GM19395 (cell line): Measurements from ENCODE around the gene AEBP2.

Experiments
- ATAC-seq: cut with Tn5 transposase; IDR thresholded peaks from one replicate; pipeline ENCODE4 v1.9.1; 2021; ENCODE audit warnings: mild to moderate bottlenecking, moderate library complexity; ENCODE audit not compliant: unreplicated experiment

AEBP2 gene

DNA sequence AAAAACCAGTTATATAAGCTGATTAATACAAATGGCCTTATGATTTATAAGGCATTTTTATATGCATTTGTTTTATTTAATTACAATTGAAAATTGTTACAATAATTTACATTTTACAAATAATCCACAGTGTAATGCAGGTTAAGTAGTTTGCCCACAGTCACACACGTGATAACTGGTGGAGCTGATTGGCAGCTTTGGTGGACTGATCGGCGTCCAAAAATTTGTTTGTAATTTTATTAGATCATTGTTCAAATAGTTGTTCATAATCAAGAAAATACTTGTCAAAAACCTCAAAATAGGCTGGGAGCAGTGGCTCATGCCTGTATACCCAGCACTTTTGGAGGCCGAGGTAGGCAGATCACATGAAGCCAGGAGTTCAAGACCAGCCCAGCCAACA lies 59.7 kb downstream of the AEBP2 start:
- no peak for ATAC-seq

DNA sequence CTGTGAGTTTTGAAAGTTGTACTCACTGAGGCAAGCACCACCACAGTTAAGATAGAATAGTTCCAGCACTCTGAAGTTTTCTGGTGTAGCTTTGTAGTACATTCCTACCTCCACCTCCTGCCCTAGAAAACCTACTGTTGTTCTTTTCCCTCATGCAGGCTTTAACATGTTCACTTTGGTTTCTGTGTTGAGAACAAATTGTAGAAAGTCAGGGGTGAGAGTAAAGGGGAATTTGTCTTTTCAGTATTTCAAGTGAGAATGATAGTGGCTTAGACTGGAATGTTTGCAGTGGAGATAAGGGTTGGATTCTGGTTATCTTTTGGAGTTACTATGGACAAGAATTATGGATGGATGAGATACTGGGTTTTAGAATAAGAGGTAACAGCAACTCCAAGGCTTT lies 67.2 kb downstream of the AEBP2 start:
- ATAC-seq: no peak

DNA sequence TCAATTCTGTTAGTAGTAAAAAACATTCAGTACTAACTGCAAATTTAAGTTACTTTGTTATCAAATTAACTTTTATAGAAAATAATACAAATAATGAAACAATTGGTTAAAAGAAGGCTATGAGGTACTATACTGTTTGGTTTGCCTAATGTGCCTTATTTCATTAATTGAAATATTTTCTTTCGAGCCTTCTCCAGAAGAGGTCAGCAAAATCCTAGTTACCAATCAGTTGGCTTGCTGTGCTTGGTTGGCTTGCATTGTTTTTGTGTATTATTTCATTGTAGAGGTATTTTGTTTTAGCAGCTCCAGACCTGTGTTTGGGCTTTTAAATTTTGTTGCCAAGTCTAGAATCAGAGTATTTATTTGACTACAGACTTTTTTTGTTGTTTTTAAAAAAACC lies 68.5 kb downstream of the AEBP2 start:
- ATAC-seq: no peak

DNA sequence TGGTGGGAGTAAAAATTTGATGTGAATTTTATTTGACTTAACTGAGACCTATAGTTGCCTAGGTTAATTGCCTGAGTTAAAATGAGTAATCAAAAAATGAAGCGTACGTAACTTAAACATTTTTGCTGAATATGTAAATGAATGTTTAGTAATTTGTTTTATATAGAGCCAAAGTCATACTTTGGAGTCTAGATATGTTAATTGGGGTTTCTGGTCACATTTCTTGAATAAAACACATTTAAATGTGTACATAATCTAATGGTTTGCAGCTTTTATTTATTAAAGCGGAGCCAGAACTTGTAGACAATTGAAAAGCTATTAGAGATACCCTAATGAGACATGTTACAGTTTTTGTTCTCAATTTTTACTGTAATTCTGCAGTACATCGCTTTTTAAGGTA lies 71.2 kb downstream of the AEBP2 start:
- no peak for ATAC-seq

DNA sequence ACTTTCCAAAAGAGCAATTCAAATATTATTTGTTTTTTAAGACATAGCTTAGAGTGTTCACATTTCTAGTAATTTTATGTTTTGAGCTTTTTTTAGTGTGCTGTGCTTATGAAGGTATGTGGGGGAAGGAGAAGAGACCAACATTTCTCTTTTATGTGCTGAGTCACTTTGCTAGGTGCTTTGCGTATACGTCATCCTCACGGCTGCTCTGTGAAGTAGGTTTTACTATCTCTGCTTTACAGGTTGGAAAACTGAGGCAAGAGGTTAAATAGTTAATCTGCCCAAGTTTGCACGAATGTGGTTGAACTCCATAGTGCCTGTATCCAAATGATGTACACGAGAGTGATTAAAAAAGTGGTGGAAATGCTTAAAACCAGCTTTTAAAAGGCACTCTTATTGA lies 75.9 kb downstream of the AEBP2 start:
- no peak for ATAC-seq

DNA sequence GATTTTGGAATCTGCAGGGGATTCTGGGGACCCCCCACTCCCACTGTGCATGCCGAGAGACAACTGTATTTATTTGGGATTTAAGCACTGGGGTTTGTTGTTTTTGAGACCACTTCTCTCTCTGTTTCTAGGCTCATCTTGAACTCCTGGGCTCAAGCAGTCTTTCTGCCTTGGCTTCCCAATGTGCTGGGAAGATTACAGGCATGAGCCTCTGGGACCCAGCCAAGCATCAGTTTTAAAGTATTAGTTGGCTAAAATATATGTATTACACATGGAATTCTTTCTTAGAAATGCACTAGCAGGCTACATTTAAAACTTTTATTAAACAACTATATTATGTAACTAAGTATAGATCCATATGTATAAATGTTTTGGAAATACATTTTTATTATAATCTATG lies 78.3 kb downstream of the AEBP2 start:
- no peak for ATAC-seq

DNA sequence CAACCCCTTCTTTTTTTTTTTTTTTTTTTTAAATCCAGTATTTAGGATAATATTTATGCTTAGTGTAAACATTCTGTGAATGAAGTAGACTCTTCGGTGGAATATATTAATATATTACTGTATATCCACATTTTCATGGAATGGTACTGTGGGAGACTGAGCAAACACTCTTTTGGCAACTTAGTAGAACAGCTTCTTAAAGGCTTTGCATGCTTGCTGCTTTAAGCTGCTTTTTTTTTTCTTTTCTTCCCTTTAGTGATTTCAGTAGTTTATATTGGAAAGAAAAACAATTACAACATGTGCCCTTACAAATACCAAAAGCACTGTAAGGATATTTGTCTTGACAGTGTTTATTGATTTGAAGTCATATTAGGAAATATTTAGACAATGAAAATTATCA lies 78.9 kb downstream of the AEBP2 start:
- ATAC-seq: no peak

DNA sequence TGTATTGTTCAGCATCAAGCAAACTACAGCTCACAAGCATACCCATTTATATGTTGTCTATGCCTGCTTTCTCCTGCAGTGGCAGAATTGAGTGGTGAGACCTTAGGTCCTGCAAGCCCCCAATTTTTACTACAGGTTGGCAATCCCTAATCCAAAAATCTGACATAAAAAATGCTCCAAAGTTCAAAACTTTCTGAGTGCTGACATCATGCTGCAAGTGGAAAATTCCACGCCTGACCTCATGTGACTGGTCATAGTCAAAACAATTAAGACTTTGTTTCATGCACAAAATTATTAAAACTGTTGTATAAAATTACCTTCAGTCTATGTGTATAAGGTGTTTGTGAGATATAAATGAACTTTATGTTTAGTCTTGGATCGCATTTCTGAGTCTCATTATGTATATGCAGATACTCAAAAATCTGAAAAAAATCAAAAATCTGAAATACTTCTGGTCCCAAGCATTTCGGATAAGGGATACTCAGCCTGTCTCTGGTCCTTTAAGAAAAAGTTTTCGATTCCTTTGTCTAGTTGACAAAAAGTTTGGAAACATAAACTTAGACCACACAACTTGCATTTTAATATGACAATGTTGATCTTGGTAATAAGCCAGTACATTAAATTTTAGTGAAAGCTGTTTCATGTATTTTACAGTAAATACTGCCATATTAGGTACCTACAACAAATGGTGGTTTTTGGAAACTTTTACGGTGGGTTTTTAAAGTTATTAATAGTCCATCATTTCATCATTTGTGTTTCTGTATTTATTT lies 81.5 kb downstream of the AEBP2 start:
- ATAC-seq: no peak

DNA sequence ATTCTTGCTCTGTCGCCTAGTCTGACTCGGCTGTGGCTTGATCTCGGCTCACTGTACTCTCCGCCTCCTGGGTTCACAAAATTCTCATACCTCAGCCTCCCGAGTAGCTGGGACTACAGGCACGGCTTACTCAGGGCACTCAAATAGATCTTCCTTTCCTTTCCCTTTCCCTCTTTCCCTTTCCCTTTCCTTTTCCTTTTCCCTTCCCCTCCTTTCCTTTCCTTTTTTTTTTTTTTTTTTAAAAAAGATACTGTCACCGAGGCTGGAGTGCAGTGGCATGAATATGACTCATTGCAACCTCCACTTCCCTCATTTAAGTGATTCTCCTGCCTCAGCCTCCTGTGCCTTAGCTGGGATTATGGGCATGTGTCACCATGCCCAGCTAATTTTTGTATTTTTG lies 86.0 kb downstream of the AEBP2 start:
- no peak for ATAC-seq

DNA sequence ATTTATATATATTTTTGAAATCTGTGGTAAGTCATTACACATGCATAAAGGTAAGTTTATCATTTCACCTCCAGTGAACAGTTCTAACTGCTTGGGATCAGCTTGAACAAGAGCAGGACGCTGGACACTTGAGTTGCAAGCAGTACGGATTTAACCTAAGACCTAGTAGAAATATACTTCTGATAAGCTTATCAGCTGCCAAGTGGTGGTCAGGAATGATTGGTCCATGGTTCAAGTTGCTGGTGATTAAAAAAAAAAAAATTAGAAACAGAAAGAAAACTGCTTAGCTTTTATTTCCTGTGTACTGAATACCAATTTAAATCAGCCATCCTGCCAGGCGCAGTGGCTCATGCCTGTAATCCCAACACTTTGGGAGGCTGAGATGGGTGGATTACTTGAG lies 88.6 kb downstream of the AEBP2 start:
- ATAC-seq: no peak

DNA sequence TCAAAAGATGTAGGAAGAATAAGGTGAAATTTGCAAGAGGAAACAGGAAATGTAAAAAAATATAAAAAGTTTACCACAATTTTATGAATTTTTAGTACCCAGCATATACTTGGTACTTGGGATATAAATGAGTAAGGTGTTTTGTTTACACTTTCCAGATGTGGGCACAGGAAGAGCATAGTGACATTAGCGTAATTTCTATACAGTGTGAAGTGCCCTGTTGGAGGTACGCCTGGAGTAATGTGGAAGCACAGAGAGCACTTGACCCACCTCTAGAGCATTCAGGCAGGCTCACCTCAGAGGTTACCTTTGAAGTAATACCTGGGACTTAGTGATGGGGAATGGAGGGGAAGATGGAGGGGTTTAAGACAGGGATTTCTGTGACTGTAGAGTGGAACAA lies 89.5 kb downstream of the AEBP2 start:
- ATAC-seq: no peak

DNA sequence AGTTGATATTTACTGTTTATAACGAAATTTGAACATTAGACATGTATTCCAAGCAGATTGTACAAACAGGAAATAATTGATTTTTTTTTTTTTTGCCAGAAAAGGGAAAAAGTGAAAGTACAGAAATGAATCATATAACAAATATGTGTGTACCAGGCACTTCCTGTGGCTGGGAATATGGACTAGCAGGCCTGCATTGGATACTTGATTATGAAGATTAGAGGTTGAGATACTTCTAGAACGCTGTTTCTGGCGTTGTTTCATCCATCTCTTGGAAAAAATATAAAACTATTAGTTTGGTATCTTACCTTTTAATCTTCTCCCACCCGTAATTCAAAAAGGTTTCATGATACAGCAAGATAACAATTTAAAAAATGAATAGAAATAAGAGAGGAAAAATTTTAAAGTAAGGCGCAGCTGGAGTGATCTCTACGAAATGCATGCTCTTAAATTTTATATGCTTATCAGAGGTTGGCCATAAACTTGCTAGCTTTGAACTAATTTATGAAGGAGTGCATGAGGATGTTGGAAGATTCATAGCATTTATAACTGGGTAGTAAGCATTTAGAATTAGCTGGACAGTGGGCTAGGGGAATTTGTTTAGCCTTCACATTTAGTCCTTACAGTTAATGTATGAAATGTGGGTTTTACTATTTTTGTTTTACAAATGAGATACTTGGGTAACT lies 90.8 kb downstream of the AEBP2 start:
- no peak for ATAC-seq

DNA sequence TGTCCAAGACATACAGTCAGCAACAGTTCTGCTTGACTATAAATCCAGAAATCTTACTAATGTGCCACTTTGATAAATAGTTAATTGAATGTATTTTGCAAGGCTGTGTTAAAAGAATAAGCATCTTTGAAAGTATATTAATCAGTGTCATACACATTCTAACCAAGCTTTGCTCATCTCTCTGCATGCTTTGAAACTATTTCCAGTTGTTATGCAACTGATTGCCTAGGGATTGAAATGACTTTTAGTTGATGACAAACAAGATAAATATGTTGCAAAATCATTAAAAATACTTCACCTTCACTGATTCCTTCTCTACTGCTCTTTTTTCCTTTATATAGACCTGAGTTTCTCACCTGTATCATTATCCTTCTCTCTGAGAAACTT lies 91.3 kb downstream of the AEBP2 start:
- no peak for ATAC-seq

DNA sequence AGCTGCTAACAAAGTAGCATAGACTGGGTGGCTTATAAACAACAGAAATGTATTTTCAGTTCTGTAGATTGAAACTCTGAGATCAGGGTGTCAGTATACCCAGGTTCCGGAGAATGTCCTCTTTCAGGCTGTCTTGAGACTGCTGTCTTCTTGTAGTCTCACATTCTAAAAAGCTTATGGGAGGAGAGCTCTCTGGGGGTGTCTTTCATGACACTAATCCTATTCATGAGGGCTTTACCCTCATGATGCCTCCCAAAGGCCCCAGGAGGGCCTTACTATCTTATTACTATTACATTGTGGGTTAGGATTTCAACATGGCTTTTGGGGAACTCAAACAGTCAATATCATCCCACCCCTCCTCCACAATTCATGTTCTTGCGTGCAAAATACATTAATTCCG lies 94.3 kb downstream of the AEBP2 start:
- no peak for ATAC-seq

DNA sequence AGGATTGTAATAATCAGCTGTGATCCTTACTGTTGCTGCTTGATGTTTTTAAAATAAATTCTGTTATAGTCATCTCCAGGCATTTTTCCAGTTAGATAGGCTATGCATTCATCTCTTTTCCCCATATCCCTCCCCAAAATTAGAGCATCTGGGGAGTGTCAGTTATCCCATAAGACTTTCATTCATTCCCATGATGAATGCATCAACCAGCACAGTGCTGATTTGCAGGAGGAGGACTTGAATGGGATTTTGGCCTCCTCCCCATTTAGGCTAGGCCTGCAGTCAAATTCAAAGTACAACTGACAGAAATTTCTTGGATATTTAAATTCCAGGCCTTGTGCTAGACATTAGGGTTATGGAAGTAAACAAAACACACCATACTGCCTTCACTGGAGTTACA lies 99.8 kb downstream of the AEBP2 start:
- no peak for ATAC-seq

DNA sequence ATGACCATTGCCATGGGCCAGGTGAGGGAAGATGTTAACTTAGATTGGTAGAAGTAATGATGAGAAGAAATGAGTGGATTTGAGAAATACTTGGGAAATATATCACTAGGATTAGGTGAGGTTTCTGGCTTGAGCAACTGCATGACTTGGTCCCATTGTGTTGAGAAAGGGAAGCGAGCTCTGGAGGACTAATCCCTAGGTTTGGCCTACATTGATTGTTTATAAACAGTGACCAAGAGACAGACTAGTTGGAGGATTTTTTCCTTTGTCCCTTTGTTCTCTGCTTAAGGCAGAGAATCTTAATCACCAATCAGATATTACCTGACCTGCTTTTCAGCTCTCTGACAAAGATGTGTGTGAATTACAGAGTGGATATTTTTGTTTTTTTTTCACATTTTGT lies 100.5 kb downstream of the AEBP2 start:
- no peak for ATAC-seq

DNA sequence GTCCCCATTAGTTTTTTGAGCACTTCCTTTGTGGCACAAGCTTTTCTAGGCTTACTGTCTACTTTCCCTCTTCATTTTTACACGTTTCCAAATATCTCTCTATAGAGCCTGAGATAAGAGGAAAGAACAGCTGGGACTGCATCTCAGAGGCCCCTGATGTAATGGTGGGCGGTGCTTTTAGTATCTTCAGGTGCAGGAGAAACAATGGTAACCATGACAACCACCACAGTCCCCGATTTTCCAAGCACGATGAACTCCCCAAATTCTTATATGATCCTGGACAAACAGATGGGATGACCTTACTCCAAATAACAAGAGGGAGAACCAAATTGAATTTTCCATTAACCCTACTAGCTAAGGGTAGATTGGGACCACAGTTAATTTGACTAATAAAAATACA lies 103.3 kb downstream of the AEBP2 start:
- no peak for ATAC-seq

DNA sequence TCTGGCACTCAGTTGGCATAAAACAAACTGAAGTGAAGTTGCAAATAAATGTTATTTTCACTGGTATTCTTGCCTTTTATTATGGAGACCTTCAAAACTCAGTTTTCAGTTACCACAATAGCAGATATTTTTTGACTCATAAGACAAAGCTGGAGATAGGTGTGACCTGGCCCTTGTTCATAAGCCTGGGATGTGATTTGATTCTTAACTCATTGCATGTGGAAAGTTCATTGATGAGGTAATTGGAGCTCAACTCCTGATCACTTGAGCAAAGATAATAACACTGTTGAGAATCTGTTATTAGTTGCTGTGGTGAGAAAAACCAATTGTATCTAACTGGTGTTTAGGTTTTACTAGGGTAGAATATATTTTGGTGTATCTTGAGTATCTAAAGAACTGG lies 105.1 kb downstream of the AEBP2 start:
- no peak for ATAC-seq

DNA sequence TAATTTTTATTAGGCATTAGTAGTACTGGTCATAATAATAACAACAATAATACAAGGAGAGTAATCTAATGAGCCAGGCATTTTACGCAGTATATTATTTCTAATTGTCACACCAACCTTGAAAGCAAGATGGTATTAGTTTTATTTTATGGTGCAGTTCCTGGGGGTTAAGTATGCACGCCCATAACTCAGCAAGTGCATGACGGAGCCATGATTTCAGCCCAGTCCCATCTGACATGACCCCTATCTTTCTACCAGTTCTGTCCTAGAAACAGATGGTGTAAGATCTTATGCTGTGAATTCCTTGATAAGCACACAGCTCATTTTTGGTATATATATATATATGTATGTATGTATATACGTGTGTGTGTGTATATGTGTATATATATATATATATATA lies 106.0 kb downstream of the AEBP2 start:
- no peak for ATAC-seq

DNA sequence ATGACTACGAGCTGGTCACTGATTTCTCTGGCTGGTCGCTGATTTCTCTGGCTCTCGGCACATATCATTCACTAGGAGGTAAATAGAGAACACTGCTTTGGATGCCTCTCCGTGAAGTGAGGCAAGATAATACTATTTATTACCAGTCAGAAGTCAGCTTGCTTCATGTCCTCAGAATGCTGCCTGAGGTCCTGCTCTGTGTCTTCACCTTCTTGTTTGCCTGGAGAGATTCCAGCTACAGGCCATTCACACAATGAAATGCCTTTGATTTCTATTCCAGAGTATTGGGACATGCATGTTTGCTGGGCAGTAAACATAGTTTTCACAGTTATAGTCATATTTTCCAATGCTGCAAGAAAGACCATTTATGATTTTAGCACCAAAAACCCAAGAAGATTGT lies 106.7 kb downstream of the AEBP2 start:
- ATAC-seq: no peak

DNA sequence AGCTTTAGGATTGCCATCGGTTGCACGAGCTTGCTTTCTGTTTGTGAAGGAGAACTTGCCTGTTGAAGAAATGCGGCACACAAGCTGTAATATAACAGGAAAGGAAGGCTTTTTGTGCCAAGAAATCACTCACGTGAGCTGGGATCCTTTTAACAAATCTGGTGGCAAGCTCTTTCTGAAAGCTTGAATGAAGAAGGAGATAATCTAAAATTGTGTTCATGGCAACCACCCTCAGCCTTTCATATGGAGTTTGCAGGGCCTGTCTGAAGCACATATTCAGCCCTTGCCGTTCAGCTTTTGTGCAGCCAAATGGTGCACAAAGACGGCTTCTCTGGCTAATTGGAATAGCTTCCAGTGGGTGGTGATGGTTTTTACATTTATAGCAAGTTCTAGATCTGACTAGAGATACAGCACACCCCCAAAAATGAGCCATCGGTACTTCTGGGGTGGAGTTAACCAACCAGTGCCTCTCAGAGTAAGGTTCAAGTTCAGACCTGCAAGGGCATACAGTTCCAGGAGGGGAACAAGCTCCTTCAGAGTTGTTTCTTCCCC lies 107.4 kb downstream of the AEBP2 start:
- no peak for ATAC-seq

DNA sequence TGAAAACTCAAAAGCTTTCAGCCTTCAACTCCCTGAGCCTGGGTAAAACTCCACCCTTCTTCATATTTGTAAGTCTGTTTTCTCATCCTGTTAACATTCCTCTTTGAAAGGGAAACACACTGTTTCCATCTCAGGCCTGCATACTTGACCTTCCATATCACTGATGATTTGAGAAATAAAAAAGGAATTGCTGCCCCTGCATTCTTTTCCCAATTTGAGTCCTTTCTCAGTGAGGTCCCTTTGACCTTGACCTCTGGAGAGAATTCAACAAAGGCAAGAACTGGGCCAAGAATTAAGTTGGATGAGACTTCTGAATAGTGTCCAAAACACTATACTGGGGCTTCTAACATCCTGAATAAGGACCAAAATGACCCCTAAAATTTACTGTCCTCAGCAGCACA lies 108.0 kb downstream of the AEBP2 start:
- ATAC-seq: no peak

DNA sequence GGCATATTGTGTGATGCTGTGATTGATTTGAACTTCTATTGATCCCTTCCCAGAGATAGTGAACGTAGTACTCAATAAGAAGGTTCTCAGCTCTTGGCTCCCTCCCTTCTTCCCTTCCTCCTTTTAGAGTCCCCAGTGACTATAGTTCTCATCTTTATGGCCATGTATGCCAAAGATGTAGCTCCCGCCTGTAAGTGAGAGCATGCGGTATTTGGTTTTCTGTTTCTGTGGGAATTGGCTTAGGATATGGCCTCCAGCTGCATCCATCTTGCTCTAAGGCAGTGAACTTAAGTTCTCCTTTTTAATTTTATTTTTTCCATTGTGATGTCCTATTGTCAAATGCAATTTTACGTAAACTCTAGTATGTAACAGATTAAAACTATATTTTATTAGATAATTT lies 109.5 kb downstream of the AEBP2 start:
- ATAC-seq: no peak
